ENCODE results near the gene MAP2K2.
"Not testable (repeated sequence)": the region's sequence is repeated elsewhere in the genome, so short reads cannot be mapped to it uniquely, and the experiment has no call there.

The MAP2K2 gene

GRCh38 chr19:4130744-4131438 lies 7.0 kb upstream of the MAP2K2 start:
- peak in 1 of 2 experiments; percentile 60 for DNase-seq

GRCh38 chr19:4129050-4129449 lies 5.1 kb upstream of the MAP2K2 start:
- DNase-seq = not testable (repeated sequence)

- DNase-seq = not testable (repeated sequence)
Observed at GRCh38 chr19:4127322-4127721, 3.4 kb upstream of the MAP2K2 start.

GRCh38 chr19:4124638-4125037 lies 716 bp upstream of the MAP2K2 start:
- no peak for DNase-seq

GRCh38 chr19:4122480-4122879 lies 1.4 kb downstream of the MAP2K2 start:
- DNase-seq = no peak

- no peak for DNase-seq
Observed at GRCh38 chr19:4121815-4122214, 2.1 kb downstream of the MAP2K2 start.

GRCh38 chr19:4121273-4121612 lies 2.7 kb downstream of the MAP2K2 start:
- no peak for DNase-seq

GRCh38 chr19:4120559-4121272 lies 3.2 kb downstream of the MAP2K2 start:
- DNase-seq = peak; percentile 23 to 61

GRCh38 chr19:4119763-4120162 lies 4.2 kb downstream of the MAP2K2 start:
- no peak for DNase-seq

GRCh38 chr19:4115818-4116385 lies 8.0 kb downstream of the MAP2K2 start:
- no peak for DNase-seq

- no peak for DNase-seq
Observed at GRCh38 chr19:4115050-4115817, 8.7 kb downstream of the MAP2K2 start.

GRCh38 chr19:4114181-4114580 lies 9.7 kb downstream of the MAP2K2 start:
- no peak for DNase-seq

GRCh38 chr19:4113398-4114088 lies 10.4 kb downstream of the MAP2K2 start:
- no peak for DNase-seq

GRCh38 chr19:4112367-4112766 lies 11.6 kb downstream of the MAP2K2 start:
- no peak for DNase-seq

- DNase-seq = no peak
Observed at GRCh38 chr19:4109626-4109945, 14.3 kb downstream of the MAP2K2 start.

GRCh38 chr19:4108767-4109625 lies 14.9 kb downstream of the MAP2K2 start:
- DNase-seq = no peak

- DNase-seq = no peak
Observed at GRCh38 chr19:4103080-4103433, 20.9 kb downstream of the MAP2K2 start.

- DNase-seq = no peak
Observed at GRCh38 chr19:4102339-4103079, 21.4 kb downstream of the MAP2K2 start.

GRCh38 chr19:4101496-4101770 lies 22.5 kb downstream of the MAP2K2 start:
- no peak for DNase-seq

GRCh38 chr19:4100647-4101495 lies 23.1 kb downstream of the MAP2K2 start:
- DNase-seq = no peak

Data from SW 1271 (cell line).